Measurements from ENCODE around the gene KRTAP24-1.

GRCh38 chr21:30315701-30316100, 33.0 kb upstream of the KRTAP24-1 start:
- TF ChIP-seq CTCF (IDR thresholded peaks at IDR 0.05; ENCODE audit: low read depth, low read length, missing input control), result no peak
- TF ChIP-seq HNF4A (conservative IDR thresholded peaks at IDR 0.05), result no peak
- no peak for TF ChIP-seq GABPA (IDR thresholded peaks at IDR 0.05 in 1 of 2, conservative IDR thresholded peaks at IDR 0.05 in 1 of 2)
- TF ChIP-seq RAD21 (IDR thresholded peaks at IDR 0.05), result no peak
- TF ChIP-seq REST (IDR thresholded peaks at IDR 0.05), result no peak
- TF ChIP-seq SP1 (IDR thresholded peaks at IDR 0.05), result no peak
- no peak for TF ChIP-seq TAF1 (conservative IDR thresholded peaks at IDR 0.05)
- no peak for TF ChIP-seq HNF4G (IDR thresholded peaks at IDR 0.05)

Data from liver (tissue), 3 donors.